Activated B cell treated with CpG ODN at 0.5 μM for 24 hours (primary cell): ENCODE data around the gene LIX1L. TPM values are rescaled to one million over a fixed set of nuclear protein-coding genes. Genes with fewer than 3 reads are reported as not detected.

ENCODE experiments used
- ATAC-seq: fragments of 200-7000 bp; cut with Tn5 transposase; one replicate; pipeline ENCODE4 v1.10.0; 2021; ENCODE audit warnings: low read depth, mild to moderate bottlenecking, moderate library complexity
- CTCF ChIA-PET: fragments of 350-600 bp; sonication (Branson Sonifier 250); formaldehyde crosslinking; loops from one replicate; lab custom pipeline; 2021; ENCODE audit warnings: antibody characterized with exemption; lab: Charles Lee
- POLR2A ChIA-PET: fragments of 350-600 bp; sonication (Branson Sonifier 250); formaldehyde crosslinking; loops from one replicate; lab custom pipeline; 2021; ENCODE audit warnings: antibody characterized with exemption; lab: Charles Lee
- DNase-seq: peaks from one replicate; pipeline ENCODE4 v3.0.0; 2022
- H3K27ac Mint-ChIP-seq: one replicate; pipeline ENCODE4 v1.8.0; 2020; ENCODE audit warnings: mixed read lengths
- H3K27me3 Mint-ChIP-seq: one replicate; pipeline ENCODE4 v1.8.0; 2021; ENCODE audit warnings: mixed read lengths
- H3K36me3 Mint-ChIP-seq: one replicate; pipeline ENCODE4 v1.8.0; 2021; ENCODE audit warnings: low read depth, mixed read lengths
- H3K4me1 Mint-ChIP-seq: one replicate; pipeline ENCODE4 v1.8.0; 2021; ENCODE audit warnings: mixed read lengths
- H3K4me3 Mint-ChIP-seq: one replicate; pipeline ENCODE4 v1.8.0; 2020; ENCODE audit warnings: mild to moderate bottlenecking, mixed read lengths
- H3K9me3 Mint-ChIP-seq: one replicate; pipeline ENCODE4 v1.8.0; 2020; ENCODE audit warnings: mixed read lengths
- intact Hi-C: fragments of 100-400 bp; cut with micrococcal nuclease; formaldehyde crosslinking; loops from one replicate; pipeline ENCODE4 v1.15.1; 2024
- total RNA-seq: library from RNA; stranded (reverse); gene quantifications from 2 replicates; pipeline ENCODE4 v1.2.3, GENCODE V29; 2022
- TF ChIP-seq, protein P1 (sequence below): fragments of 200-600 bp; IDR thresholded peaks from one replicate; pipeline ENCODE4 v1.8.0; 2022; ENCODE audit warnings: antibody characterized with exemption, mild to moderate bottlenecking

Gene LIX1L
- total RNA-seq, 1 donor from 2014 or later, result 31.7 TPM

- intact Hi-C loops, result no loop called here
- DNase-seq (no peak), ATAC-seq (no peak)
- peaks cover 1% of the 10 kb centered on the region for H3K36me3 Mint-ChIP-seq
- H3K4me1 Mint-ChIP-seq, result peaks cover 52% of the 10 kb centered on the region
- ChIA-PET CTCF (no interaction called here), POLR2A (interaction anchor here (1.1 to 13.5 kb wide), 6 partner anchors 7 to 65 kb away, joined by 3 to 579 read pairs (median 4); partner anchors contain the start of gene TXNIP)
- H3K9me3 Mint-ChIP-seq, result no peaks in the 10 kb centered on the region
- TF ChIP-seq, protein P1, sequence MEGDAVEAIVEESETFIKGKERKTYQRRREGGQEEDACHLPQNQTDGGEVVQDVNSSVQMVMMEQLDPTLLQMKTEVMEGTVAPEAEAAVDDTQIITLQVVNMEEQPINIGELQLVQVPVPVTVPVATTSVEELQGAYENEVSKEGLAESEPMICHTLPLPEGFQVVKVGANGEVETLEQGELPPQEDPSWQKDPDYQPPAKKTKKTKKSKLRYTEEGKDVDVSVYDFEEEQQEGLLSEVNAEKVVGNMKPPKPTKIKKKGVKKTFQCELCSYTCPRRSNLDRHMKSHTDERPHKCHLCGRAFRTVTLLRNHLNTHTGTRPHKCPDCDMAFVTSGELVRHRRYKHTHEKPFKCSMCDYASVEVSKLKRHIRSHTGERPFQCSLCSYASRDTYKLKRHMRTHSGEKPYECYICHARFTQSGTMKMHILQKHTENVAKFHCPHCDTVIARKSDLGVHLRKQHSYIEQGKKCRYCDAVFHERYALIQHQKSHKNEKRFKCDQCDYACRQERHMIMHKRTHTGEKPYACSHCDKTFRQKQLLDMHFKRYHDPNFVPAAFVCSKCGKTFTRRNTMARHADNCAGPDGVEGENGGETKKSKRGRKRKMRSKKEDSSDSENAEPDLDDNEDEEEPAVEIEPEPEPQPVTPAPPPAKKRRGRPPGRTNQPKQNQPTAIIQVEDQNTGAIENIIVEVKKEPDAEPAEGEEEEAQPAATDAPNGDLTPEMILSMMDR, result no peak
- H3K4me3 Mint-ChIP-seq, result no peak overlapping the region
- no peak overlapping the region for H3K27ac Mint-ChIP-seq
- no peaks in the 10 kb centered on the region for H3K27me3 Mint-ChIP-seq
These were observed 28.7 kb upstream of the LIX1L start for GRCh38 chr1:145986551-145986950.

DNA sequence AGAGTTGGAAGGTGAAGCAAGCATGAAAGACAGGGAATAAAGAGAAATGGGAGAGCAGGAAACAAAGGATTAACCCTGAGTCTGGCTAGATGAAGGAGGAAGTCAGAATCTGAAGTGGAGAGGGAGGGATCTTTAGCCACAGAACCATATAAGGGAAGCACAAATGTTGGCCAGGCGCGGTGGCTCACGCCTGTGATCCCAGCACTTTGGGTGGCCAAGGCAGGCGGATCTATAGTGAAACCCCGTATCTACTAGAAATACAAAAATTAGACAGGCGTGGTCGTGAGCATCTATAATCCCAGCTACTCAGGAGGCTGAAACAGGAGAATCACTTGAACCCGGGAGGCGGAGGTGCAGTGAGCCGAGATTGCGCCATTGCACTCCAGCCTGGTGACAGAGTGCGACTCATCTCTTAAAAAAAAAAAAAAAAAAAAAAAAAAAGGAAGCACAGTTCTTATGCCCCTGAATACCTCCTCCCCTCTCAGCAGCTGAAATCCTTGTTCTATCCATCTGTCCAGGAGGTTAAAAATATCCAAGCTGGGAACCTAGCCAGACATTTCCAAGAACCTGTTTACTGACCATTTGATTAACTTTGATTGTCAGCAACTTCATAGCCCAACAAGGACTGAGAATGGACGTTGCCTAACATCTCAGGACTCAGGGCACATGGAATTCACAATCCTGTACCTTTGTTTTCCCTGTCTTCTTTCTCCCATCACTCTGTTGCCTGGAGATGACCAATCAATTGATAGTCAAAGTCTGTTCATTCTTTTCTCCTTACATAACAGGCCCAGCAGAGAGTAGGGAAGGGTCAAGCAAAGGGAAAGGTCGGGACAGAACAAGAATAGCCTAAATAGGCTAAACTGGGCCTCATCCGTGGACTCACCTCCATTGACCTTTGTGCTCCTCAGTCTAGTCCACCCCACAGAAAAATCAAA is 28.0 kb upstream of the LIX1L start:
- Mint-ChIP-seq H3K27ac (peak overlapping the region; percentile 88), H3K4me3 (peak overlapping the region; percentile 28), H3K36me3 (no peaks in the 10 kb centered on the region), H3K27me3 (no peaks in the 10 kb centered on the region), H3K9me3 (no peaks in the 10 kb centered on the region), H3K4me1 (peaks cover 44% of the 10 kb centered on the region)
- CTCF ChIA-PET, result interaction anchor here (0.6 kb wide), 1 partner anchor 20 kb away, joined by 3 read pairs; no protein-coding TSS in a partner anchor
- intact Hi-C loops, result no loop called here
- TF ChIP-seq, protein P1, result no peak
- POLR2A ChIA-PET, result interaction anchor here (1.1 to 13.5 kb wide), 4 partner anchors 8 to 52 kb away, joined by 3 to 579 read pairs (median 4); partner anchors contain the start of gene TXNIP
- DNase-seq (no peak), ATAC-seq (no peak)

DNA sequence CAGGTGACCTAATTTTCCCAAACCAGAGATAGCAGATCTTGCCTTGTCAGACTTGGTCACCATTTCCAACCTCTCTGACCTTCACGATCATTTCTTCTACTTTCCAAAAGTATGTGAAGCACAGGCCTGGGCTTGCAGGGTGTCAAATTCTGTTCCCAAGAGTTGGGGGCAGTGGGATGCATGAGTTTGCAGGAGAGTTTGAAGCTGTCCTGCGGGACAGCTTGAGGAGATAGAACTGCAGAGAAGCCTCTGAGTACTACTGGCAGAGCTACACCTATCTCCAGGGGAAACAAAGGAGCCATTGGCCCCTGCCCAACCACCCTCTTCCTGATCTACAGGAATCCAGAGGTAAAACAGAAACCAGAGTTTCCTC is 27.3 kb upstream of the LIX1L start:
- TF ChIP-seq, protein P1, result no peak
- DNase-seq (no peak), ATAC-seq (no peak)
- Mint-ChIP-seq H3K27me3 (no peaks in the 10 kb centered on the region), H3K4me1 (peaks cover 38% of the 10 kb centered on the region), H3K27ac (peak overlapping the region; percentile 88), H3K4me3 (peak overlapping the region; percentile 28), H3K9me3 (no peaks in the 10 kb centered on the region), H3K36me3 (no peaks in the 10 kb centered on the region)
- ChIA-PET CTCF (interaction anchor here (0.6 kb wide), 1 partner anchor 21 kb away, joined by 3 read pairs; no protein-coding TSS in a partner anchor), POLR2A (interaction anchor here (0.6 to 13.5 kb wide), 5 partner anchors 8 to 126 kb away, joined by 3 to 579 read pairs (median 3); partner anchors contain the start of genes PIAS3, RBM8A and TXNIP)
- intact Hi-C loops, result no loop called here

GRCh38 chr1:145983960-145984830 is 26.4 kb upstream of the LIX1L start:
- H3K9me3 Mint-ChIP-seq, result no peaks in the 10 kb centered on the region
- CTCF ChIA-PET, result interaction anchor here (0.9 kb wide), 1 partner anchor 13 kb away, joined by 3 read pairs; no protein-coding TSS in a partner anchor
- H3K4me3 Mint-ChIP-seq, result no peak overlapping the region
- TF ChIP-seq, protein P1, result no peak
- no peaks in the 10 kb centered on the region for H3K36me3 Mint-ChIP-seq
- ATAC-seq (no peak), DNase-seq (no peak)
- H3K4me1 Mint-ChIP-seq, result peaks cover 36% of the 10 kb centered on the region
- H3K27ac Mint-ChIP-seq, result peak overlapping the region; percentile 88
- no peaks in the 10 kb centered on the region for H3K27me3 Mint-ChIP-seq
- intact Hi-C loops, result no loop called here
- POLR2A ChIA-PET, result interaction anchor here (0.6 to 13.5 kb wide), 6 partner anchors 9 to 160 kb away, joined by 3 to 579 read pairs (median 3); partner anchors contain the start of genes PIAS3, RBM8A and TXNIP
